GM10266 (cell line): ENCODE measurements around the gene RAB11FIP5.

ENCODE experiments used
- DNase-seq: peaks from one replicate; pipeline ENCODE4 v3.0.0; 2012; ENCODE audit errors: extremely low spot score
- CTCF ChIP-seq: IDR thresholded peaks from 2 replicates; pipeline ENCODE4 v1.5.1; 2012; ENCODE audit warnings: mild to moderate bottlenecking, low read depth; ENCODE audit not compliant: control insufficient read depth, insufficient read depth; ENCODE audit errors: missing control alignments

The RAB11FIP5 gene

GRCh38 chr2:73109431-73110167, 3.1 kb downstream of the RAB11FIP5 start:
- no peak for TF ChIP-seq CTCF
- no peak for DNase-seq

- TF ChIP-seq CTCF, result no peak
- no peak for DNase-seq
These were observed 5.4 kb downstream of the RAB11FIP5 start for GRCh38 chr2:73107211-73107926.

GRCh38 chr2:73106791-73107190, 6.0 kb downstream of the RAB11FIP5 start:
- TF ChIP-seq CTCF, result no peak
- no peak for DNase-seq

- no peak for TF ChIP-seq CTCF
- no peak for DNase-seq
These were observed 7.2 kb downstream of the RAB11FIP5 start for GRCh38 chr2:73105511-73105971.

- no peak for DNase-seq
- TF ChIP-seq CTCF, result no peak
These were observed 7.8 kb downstream of the RAB11FIP5 start for GRCh38 chr2:73104933-73105332.

- TF ChIP-seq CTCF, result no peak
- no peak for DNase-seq
These were observed 9.7 kb downstream of the RAB11FIP5 start for GRCh38 chr2:73103018-73103542.
